ENCODE results near the gene SPACA4. TPM values are rescaled to one million over a fixed set of nuclear protein-coding genes. Genes with fewer than 3 reads are reported as not detected.

SPACA4 gene
- total and polyA plus RNA-seq, 9 of the 15 experiments (the other 6 are each of a cell fraction or from before 2014, with no cell fraction given), result not detected

DNA sequence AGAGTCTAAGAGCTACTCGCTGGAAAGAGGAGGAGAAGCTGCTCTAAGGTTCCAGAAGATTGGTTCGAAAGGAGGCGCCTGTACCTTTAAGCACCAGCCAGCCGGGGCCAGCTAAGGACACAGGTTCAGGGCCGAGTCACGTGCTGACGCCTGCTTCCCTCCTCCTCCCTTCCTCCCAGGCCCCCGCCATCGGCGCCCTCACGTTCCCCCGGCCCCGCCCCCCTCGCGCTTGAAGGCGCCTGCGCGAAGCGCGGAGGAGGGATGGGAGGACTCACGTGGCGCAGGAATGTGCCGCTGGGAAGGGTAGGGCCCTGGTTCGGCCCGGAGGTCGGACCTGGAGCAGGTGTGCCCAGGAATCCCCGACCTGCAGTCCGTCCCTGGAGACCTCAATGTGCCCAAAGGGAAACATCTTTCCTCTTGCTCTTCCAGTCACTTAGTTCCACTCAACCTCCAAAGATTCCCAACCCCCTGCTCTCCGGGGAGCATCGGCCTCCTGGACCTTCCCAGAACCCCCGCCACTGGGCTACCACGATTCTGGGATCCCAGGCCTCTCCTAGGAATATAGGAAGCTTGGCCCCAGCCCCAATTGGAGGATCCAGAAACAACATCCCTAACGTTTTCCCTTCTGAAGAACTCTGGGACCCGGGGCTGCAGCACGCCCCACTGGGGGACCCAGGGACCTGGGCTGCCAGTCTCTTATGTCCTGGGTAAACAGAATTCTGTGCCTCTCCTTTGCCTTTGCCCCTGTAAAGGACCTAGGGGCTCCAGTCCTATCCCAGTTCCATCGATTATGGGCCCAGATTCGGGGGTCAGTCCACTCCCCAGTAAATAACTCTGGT, 28.1 kb downstream of the SPACA4 start (continued):
- TF ChIP-seq NR3C1 (CRISPR knock-in tag; IDR thresholded peaks at IDR 0.05) (no peak), XRCC5 (IDR thresholded peaks at IDR 0.05; ENCODE audit: low read depth, low read length) (0 out of 2 replicates have a peak, but pooled peaks have one; percentile 55), NUFIP1 (IDR thresholded peaks at IDR 0.05; ENCODE audit: partially characterized antibody) (no peak), ZNF668 (CRISPR knock-in tag; IDR thresholded peaks at IDR 0.05) (no peak), HDGF (IDR thresholded peaks at IDR 0.05) (no peak), YBX1 (IDR thresholded peaks at IDR 0.05) (no peak), NR2C2 (CRISPR knock-in tag; IDR thresholded peaks at IDR 0.05) (no peak), NR2C2 (tag; IDR thresholded peaks at IDR 0.05) (no peak), KDM2B (CRISPR knock-in tag; IDR thresholded peaks at IDR 0.05) (no peak), MIER1 (IDR thresholded peaks at IDR 0.05; ENCODE audit: low read depth) (no peak), ARNT (IDR thresholded peaks at IDR 0.05) (no peak)
- TF ChIP-seq, protein P1, sequence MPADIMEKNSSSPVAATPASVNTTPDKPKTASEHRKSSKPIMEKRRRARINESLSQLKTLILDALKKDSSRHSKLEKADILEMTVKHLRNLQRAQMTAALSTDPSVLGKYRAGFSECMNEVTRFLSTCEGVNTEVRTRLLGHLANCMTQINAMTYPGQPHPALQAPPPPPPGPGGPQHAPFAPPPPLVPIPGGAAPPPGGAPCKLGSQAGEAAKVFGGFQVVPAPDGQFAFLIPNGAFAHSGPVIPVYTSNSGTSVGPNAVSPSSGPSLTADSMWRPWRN (IDR thresholded peaks at IDR 0.05; ENCODE audit: low read depth), result no peak
- TF ChIP-seq, protein P2, sequence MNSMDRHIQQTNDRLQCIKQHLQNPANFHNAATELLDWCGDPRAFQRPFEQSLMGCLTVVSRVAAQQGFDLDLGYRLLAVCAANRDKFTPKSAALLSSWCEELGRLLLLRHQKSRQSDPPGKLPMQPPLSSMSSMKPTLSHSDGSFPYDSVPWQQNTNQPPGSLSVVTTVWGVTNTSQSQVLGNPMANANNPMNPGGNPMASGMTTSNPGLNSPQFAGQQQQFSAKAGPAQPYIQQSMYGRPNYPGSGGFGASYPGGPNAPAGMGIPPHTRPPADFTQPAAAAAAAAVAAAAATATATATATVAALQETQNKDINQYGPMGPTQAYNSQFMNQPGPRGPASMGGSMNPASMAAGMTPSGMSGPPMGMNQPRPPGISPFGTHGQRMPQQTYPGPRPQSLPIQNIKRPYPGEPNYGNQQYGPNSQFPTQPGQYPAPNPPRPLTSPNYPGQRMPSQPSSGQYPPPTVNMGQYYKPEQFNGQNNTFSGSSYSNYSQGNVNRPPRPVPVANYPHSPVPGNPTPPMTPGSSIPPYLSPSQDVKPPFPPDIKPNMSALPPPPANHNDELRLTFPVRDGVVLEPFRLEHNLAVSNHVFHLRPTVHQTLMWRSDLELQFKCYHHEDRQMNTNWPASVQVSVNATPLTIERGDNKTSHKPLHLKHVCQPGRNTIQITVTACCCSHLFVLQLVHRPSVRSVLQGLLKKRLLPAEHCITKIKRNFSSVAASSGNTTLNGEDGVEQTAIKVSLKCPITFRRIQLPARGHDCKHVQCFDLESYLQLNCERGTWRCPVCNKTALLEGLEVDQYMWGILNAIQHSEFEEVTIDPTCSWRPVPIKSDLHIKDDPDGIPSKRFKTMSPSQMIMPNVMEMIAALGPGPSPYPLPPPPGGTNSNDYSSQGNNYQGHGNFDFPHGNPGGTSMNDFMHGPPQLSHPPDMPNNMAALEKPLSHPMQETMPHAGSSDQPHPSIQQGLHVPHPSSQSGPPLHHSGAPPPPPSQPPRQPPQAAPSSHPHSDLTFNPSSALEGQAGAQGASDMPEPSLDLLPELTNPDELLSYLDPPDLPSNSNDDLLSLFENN (IDR thresholded peaks at IDR 0.05; ENCODE audit: low read depth in 2 of 2, low read length in 2 of 2), result peak in 1 of 2 experiments; percentile 40; a peak in 1 of 4 replicates
- TF ChIP-seq, protein P3, sequence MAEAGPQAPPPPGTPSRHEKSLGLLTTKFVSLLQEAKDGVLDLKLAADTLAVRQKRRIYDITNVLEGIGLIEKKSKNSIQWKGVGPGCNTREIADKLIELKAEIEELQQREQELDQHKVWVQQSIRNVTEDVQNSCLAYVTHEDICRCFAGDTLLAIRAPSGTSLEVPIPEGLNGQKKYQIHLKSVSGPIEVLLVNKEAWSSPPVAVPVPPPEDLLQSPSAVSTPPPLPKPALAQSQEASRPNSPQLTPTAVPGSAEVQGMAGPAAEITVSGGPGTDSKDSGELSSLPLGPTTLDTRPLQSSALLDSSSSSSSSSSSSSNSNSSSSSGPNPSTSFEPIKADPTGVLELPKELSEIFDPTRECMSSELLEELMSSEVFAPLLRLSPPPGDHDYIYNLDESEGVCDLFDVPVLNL (CRISPR knock-in tag; IDR thresholded peaks at IDR 0.05; ENCODE audit: low read depth), result no peak
- TF ChIP-seq, protein P4, sequence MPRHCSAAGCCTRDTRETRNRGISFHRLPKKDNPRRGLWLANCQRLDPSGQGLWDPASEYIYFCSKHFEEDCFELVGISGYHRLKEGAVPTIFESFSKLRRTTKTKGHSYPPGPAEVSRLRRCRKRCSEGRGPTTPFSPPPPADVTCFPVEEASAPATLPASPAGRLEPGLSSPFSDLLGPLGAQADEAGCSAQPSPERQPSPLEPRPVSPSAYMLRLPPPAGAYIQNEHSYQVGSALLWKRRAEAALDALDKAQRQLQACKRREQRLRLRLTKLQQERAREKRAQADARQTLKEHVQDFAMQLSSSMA (CRISPR knock-in tag; IDR thresholded peaks at IDR 0.05), result no peak
- TF ChIP-seq, protein P5, sequence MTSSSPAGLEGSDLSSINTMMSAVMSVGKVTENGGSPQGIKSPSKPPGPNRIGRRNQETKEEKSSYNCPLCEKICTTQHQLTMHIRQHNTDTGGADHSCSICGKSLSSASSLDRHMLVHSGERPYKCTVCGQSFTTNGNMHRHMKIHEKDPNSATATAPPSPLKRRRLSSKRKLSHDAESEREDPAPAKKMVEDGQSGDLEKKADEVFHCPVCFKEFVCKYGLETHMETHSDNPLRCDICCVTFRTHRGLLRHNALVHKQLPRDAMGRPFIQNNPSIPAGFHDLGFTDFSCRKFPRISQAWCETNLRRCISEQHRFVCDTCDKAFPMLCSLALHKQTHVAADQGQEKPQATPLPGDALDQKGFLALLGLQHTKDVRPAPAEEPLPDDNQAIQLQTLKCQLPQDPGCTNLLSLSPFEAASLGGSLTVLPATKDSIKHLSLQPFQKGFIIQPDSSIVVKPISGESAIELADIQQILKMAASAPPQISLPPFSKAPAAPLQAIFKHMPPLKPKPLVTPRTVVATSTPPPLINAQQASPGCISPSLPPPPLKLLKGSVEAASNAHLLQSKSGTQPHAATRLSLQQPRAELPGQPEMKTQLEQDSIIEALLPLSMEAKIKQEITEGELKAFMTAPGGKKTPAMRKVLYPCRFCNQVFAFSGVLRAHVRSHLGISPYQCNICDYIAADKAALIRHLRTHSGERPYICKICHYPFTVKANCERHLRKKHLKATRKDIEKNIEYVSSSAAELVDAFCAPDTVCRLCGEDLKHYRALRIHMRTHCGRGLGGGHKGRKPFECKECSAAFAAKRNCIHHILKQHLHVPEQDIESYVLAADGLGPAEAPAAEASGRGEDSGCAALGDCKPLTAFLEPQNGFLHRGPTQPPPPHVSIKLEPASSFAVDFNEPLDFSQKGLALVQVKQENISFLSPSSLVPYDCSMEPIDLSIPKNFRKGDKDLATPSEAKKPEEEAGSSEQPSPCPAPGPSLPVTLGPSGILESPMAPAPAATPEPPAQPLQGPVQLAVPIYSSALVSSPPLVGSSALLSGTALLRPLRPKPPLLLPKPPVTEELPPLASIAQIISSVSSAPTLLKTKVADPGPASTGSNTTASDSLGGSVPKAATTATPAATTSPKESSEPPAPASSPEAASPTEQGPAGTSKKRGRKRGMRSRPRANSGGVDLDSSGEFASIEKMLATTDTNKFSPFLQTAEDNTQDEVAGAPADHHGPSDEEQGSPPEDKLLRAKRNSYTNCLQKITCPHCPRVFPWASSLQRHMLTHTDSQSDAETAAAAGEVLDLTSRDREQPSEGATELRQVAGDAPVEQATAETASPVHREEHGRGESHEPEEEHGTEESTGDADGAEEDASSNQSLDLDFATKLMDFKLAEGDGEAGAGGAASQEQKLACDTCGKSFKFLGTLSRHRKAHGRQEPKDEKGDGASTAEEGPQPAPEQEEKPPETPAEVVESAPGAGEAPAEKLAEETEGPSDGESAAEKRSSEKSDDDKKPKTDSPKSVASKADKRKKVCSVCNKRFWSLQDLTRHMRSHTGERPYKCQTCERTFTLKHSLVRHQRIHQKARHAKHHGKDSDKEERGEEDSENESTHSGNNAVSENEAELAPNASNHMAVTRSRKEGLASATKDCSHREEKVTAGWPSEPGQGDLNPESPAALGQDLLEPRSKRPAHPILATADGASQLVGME (CRISPR knock-in tag; IDR thresholded peaks at IDR 0.05), result no peak
